Measurements from ENCODE around the gene NSD2.

The NSD2 gene

DNA sequence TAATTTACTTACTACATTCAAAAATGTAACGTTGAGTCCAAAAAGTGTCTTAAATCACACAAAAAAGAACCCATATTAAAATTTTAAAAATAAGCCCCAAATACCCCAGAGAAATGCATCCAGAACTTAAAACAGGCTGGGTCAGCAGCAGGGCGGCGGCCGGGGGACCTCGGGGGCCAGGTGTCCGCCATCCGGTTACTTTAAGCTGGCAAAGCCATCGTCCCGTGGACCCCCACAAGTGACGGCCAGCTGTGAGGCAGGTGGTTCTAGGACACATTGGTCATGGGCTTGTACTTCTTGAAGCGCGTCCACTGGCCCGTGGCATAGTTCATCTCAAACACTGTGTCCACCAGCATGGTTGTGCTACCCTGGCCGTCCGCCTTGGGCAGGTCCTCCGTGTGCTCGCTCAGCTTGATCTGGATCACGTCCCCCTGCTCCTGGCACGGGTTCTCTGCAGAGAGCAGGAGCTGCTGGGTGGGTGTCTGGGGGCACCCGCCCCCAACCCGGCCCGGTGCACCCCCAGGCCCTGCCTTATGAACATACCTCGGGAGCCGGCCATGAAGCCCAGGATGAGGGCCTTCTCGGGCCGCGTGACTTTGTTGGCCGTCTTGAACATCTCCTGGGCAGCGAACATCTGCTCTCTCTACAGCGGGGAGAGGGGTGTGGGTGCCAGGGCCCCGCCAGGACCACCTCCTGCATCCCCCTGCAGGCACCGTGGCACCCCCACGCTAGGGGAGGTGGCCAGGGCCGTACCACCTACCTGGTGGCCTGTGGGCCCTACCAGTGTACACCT, 112.1 kb downstream of the NSD2 start:
- DNase-seq (ENCODE audit: low spot score) = peak; percentile 65

DNA sequence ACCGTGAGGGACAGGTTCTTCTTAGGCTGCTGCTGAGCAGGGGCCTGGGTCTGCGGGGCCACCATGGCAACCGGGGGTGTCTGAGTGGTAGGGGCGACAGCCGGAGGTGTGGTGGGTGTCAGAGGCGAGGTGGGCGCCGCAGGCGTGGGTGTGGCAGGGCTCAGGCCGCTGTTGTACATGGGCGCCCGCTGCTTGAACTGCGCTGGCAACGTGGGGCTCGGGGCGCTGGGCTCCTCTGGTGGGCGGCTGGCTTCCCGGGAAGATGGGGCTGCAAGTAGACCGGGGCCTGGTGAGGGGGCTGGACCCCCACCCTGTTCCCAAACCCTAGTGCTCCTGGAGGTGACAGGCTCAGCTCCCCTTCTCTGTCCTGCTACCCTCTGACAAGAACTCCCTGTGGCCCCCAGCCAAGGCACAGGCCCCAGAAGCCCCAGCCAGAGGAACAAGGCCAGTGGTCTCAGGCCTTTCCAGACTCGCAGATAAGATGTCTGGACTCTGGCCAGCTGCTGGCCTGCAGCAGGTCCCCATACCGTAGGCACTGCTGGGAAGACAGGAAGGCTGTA, 112.7 kb downstream of the NSD2 start:
- no peak overlapping the region for H3K27ac ChIP-seq
- peak; percentile 71 for DNase-seq (ENCODE audit: low spot score)

More for the DNA sequence above, 112.1 kb downstream of the NSD2 start:
- TF ChIP-seq, protein P1, sequence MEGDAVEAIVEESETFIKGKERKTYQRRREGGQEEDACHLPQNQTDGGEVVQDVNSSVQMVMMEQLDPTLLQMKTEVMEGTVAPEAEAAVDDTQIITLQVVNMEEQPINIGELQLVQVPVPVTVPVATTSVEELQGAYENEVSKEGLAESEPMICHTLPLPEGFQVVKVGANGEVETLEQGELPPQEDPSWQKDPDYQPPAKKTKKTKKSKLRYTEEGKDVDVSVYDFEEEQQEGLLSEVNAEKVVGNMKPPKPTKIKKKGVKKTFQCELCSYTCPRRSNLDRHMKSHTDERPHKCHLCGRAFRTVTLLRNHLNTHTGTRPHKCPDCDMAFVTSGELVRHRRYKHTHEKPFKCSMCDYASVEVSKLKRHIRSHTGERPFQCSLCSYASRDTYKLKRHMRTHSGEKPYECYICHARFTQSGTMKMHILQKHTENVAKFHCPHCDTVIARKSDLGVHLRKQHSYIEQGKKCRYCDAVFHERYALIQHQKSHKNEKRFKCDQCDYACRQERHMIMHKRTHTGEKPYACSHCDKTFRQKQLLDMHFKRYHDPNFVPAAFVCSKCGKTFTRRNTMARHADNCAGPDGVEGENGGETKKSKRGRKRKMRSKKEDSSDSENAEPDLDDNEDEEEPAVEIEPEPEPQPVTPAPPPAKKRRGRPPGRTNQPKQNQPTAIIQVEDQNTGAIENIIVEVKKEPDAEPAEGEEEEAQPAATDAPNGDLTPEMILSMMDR (IDR thresholded peaks at IDR 0.05) = no peak
- no peak overlapping the region for H3K4me3 ChIP-seq
- no peak overlapping the region for H3K27ac ChIP-seq

GRCh38 chr4:1984406-1985191, 113.4 kb downstream of the NSD2 start:
- DNase-seq (ENCODE audit: low spot score) = peak; percentile 66
- Histone ChIP-seq H3K4me3 (no peak overlapping the region), H3K27ac (no peak overlapping the region)
- TF ChIP-seq, protein P1 (IDR thresholded peaks at IDR 0.05) = no peak

More for the DNA sequence above, 112.7 kb downstream of the NSD2 start:
- TF ChIP-seq, protein P1 (IDR thresholded peaks at IDR 0.05) = no peak
- no peak overlapping the region for H3K4me3 ChIP-seq

DNA sequence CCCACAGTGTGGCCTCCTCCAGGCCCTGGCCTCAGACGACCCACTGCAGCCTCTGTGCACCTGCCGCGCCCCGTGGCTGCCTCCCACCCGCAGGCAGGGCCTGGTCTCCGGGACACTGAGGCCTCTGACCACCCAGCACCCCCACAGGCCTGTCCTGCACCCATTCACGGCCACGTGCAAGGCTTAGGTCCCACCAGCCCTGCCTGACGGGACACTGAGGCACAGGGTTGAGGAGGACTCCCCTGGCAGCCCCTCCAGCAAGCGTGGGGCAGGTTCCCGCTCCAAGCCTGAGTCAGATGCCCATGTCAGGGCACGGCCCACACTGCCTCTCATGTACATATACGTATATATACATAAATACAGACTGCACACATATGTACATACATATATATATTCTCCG, 114.1 kb downstream of the NSD2 start:
- no peak overlapping the region for H3K27ac ChIP-seq
- DNase-seq (ENCODE audit: low spot score) = peak; percentile 53
- TF ChIP-seq, protein P1 (IDR thresholded peaks at IDR 0.05) = no peak
- no peak overlapping the region for H3K4me3 ChIP-seq

DNA sequence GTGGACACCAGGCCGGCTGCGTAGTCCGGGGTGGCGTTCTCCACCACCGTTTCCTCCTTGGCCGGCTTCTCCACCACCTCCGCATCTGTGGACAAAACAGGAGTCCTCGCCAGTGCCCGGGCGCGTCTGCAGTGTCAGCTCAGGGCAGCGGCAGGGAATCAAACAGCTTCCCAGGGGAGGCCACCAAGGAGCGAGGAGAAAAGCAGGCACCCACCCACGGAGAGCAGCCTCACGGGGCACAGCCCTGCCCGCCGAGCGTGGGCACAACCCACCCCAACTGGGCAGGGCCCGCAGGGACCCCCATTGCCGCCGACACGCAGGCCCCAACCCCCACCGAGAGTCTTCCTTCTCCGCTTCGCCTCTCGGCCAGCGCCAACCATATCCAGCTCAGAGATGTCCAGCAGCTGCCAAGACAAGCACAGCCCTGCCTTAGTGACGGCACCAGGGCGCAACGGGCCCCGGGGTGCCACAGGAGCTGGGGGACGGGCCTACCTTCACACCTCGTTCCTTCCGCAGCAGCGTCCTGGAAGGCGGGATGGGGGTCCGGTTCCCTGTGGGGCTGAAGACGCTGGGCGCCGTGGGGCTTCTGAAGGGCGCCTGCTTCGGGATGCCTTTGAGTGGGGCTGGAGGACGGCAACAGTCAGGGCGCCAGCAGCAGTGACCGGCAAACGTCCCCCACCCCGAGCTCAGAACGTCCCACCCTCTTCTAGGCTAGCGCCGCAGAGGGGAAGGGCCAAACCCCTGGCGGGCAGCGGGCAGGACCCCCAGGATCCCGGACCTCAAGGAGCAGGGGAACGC, 114.8 kb downstream of the NSD2 start:
- DNase-seq (ENCODE audit: low spot score) = peak; percentile 70
- no peak overlapping the region for H3K4me3 ChIP-seq
- TF ChIP-seq, protein P1 (IDR thresholded peaks at IDR 0.05) = no peak
- H3K27ac ChIP-seq = no peak overlapping the region

DNA sequence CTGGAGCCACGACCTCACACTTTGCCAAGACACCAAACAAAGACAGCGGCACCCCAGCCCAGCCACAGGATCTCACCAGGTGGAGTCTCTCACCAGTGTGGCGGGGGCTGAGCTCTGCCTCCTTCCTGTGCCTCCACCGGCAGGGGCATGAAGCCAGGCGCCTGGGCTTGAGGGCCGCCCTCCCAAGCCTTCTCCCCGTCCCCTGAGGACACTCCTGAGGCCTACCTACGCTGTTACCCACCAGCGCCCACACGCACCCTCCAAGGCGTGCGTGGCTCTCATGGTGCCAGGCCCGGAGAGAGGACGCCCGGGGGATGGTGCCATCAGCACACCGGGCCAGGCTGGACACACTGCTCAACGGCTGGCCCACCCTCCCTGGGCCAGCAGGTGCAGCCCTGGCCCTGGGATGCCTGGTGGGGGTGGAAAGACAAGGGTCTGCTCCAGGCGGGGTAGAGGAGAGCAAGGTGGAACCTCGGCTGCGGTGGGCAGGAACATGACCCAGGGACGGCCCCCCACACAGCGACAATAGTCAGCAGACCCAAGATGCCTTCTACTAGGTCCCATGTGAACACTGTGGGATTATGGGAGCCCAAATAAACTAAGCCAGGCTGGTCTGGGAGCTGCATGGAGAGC, 115.5 kb downstream of the NSD2 start:
- Histone ChIP-seq H3K4me3 (no peak overlapping the region), H3K27ac (no peak overlapping the region)
- peak; percentile 50 for DNase-seq (ENCODE audit: low spot score)
- TF ChIP-seq, protein P1 (IDR thresholded peaks at IDR 0.05) = no peak

All from coronary artery (tissue), 2 donors.